ENCODE measurements around the gene NKAIN2.
"Not testable (repeated sequence)": the region's sequence is repeated elsewhere in the genome, so short reads cannot be mapped to it uniquely, and the experiment has no call there.

The NKAIN2 gene

DNA sequence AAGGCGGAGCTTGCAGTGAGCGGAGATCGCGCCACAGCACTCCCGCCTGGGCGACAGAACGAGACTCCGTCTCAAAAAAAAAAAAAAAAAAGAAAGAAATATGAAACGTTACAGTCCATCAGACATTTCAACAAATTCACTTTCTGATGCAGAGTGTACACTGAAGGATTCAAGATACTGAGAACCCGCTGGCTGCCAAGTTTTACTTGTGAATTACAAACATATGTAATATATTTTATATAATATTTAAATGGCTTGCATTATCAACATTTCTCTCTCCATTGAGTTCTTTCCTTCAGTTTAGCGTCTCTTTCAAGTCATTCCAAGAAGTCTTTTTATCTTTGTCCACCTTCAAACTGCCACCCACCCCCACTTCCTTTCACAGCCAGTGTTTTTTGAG is 917.7 kb downstream of the NKAIN2 start:
- DNase-seq = no peak
- Mint-ChIP-seq H3K4me3 (no peak overlapping the region), H3K9me3 (peaks cover 5% of the 10 kb centered on the region), H3K27ac (no peak overlapping the region), H3K27me3 (no peaks in the 10 kb centered on the region), H3K36me3 (ENCODE audit: low read depth) (no peaks in the 10 kb centered on the region), H3K4me1 (ENCODE audit: low read depth) (no peaks in the 10 kb centered on the region)

DNA sequence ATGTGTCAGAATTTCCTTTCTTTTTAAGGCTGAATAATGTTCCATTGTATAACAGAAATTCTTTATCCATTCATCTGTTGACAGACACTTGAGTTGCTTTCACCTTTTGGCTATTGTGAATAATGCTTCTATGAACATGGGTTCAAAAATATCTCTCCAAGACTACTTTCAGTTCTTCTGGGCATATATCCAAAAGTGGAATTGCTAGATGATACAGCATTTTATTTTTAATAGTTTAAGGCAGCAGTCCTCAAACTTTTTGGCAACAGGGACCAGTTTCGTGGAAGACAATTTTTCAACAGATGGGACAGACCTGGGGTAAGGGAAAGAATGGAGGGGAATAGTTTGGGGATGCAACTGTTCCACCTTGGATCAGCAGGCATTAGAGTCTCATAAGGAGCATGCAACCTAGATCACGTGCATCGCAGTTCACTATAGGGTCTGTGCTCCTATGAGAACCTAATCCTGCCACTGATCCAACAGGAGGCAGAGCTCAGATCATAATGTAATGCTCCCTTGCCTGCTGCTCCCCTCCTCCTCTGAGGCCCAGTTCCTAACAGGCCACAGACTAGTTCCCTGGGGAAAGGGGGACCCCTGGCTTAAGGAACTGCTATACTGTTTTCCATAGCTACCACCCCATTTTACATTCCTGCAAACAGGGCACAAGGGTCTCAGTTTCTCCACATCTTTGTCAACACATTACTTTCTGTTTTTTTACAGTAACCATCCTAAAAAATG is 918.6 kb downstream of the NKAIN2 start:
- no peak overlapping the region for H3K27ac Mint-ChIP-seq
- no peak overlapping the region for H3K4me3 Mint-ChIP-seq
- H3K9me3 Mint-ChIP-seq = peaks cover 5% of the 10 kb centered on the region
- H3K27me3 Mint-ChIP-seq = no peaks in the 10 kb centered on the region
- no peaks in the 10 kb centered on the region for H3K36me3 Mint-ChIP-seq (ENCODE audit: low read depth)
- DNase-seq = no peak
- H3K4me1 Mint-ChIP-seq (ENCODE audit: low read depth) = no peaks in the 10 kb centered on the region

DNA sequence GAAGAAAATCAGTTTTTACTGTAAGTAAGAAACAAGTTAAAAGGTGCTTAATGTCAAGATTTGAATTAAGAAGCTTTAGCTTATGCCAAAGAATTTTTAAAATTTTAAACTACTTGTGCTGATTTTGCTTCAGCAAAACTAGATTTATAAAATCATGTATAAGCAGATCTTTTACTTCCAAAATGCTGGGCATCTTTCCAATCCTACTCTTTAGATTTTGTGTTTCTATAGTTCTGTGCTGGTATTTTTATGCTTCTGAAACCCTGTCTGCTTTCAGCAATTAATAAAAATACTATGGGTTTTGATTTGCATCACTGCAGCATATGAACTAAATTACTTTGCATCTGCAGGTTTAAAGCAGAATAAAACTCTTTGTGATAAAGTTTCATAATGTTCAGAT is 920.0 kb downstream of the NKAIN2 start:
- H3K27me3 Mint-ChIP-seq = no peaks in the 10 kb centered on the region
- no peak overlapping the region for H3K27ac Mint-ChIP-seq
- no peak for DNase-seq
- no peaks in the 10 kb centered on the region for H3K36me3 Mint-ChIP-seq (ENCODE audit: low read depth)
- H3K4me1 Mint-ChIP-seq (ENCODE audit: low read depth) = no peaks in the 10 kb centered on the region
- H3K4me3 Mint-ChIP-seq = no peak overlapping the region
- H3K9me3 Mint-ChIP-seq = peaks cover 5% of the 10 kb centered on the region

DNA sequence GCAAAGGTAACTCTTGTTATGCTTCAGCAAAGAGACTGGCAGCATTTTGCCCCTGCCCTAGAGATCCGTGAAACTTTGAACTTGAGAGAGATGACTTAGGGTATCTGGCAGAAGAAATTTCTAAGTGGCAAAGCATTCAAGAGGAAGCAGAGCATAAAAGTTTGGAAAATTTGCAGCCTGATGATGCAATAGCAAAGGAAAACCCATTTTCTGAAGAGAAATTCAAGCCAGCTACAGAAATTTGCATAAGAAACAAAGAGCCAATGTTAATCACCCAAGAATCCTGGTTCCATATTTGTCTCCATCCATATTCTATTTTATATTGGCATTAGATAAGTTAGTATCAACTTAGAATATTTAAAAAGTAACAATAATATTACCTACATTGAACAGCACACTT is 934.1 kb downstream of the NKAIN2 start:
- H3K4me1 Mint-ChIP-seq (ENCODE audit: low read depth); DNase-seq; H3K27me3 Mint-ChIP-seq; H3K27ac Mint-ChIP-seq; H3K4me3 Mint-ChIP-seq; H3K36me3 Mint-ChIP-seq (ENCODE audit: low read depth); H3K9me3 Mint-ChIP-seq: not testable (repeated sequence)

DNA sequence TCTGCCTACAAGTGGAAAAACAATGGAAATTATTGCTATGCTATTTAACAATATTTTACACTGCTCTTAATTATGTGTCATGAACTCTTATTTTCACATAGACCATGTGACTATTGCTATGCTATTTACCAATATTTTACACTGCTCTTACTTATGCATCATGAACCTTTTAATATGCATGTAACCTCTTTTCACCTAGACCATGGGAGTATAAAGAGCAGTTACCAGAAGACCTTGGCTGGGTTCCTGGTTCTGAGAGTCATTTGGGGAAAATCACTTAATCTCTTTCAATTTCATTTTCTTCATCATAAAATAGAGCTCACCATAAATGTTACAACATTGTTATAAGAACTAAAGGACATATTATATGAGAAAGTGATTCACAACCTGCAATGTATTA is 934.8 kb downstream of the NKAIN2 start:
- H3K9me3 Mint-ChIP-seq = no peaks in the 10 kb centered on the region

DNA sequence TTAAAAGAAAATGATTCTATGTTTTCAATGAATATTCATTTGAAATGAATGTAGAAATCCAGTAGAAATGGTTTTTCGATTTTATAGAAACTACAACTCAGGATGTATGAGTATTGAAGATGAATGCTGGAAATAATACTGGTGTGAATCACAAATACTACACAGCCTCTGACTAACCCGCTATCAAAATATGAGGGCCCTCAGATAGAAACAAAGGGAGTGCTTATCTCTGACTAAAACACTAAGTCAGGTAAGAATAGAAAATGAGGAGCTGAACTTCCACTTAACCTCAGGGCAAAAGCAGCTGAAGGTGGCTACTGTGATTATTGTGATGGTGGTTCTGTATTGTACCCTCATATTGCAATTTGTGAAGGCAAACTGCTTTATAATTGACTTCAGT is 937.7 kb downstream of the NKAIN2 start:
- no peak overlapping the region for H3K27ac Mint-ChIP-seq
- no peak overlapping the region for H3K4me3 Mint-ChIP-seq
- no peak for DNase-seq
- no peaks in the 10 kb centered on the region for H3K4me1 Mint-ChIP-seq (ENCODE audit: low read depth)
- no peaks in the 10 kb centered on the region for H3K9me3 Mint-ChIP-seq
- H3K27me3 Mint-ChIP-seq = no peaks in the 10 kb centered on the region
- no peaks in the 10 kb centered on the region for H3K36me3 Mint-ChIP-seq (ENCODE audit: low read depth)

More for the DNA sequence above, 934.8 kb downstream of the NKAIN2 start:
- Mint-ChIP-seq H3K4me1 (ENCODE audit: low read depth) (no peaks in the 10 kb centered on the region), H3K27ac (no peak overlapping the region), H3K36me3 (ENCODE audit: low read depth) (no peaks in the 10 kb centered on the region), H3K4me3 (no peak overlapping the region), H3K27me3 (no peaks in the 10 kb centered on the region)
- DNase-seq = no peak

DNA sequence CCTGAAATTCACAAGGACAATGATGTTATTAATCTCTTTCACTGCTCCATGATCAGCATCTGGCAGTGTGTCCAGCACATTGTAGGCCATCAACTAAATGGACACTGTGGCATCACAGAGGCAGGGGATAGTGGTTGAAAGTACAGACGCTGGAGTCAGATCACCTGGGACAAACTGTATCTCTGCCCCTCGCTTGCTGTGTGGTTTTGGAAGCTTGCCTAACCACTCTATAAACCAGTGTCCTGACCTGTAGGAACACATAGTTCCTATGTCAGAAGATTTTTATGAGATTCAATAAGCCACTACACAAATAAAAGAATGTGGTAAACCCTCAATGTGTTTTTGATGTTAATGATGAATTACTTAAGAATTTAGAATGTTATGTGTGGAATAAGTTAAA is 939.3 kb downstream of the NKAIN2 start:
- H3K4me1 Mint-ChIP-seq (ENCODE audit: low read depth) = no peaks in the 10 kb centered on the region
- no peaks in the 10 kb centered on the region for H3K27me3 Mint-ChIP-seq
- DNase-seq = no peak
- H3K27ac Mint-ChIP-seq = no peak overlapping the region
- no peak overlapping the region for H3K4me3 Mint-ChIP-seq
- H3K36me3 Mint-ChIP-seq (ENCODE audit: low read depth) = no peaks in the 10 kb centered on the region
- no peaks in the 10 kb centered on the region for H3K9me3 Mint-ChIP-seq

DNA sequence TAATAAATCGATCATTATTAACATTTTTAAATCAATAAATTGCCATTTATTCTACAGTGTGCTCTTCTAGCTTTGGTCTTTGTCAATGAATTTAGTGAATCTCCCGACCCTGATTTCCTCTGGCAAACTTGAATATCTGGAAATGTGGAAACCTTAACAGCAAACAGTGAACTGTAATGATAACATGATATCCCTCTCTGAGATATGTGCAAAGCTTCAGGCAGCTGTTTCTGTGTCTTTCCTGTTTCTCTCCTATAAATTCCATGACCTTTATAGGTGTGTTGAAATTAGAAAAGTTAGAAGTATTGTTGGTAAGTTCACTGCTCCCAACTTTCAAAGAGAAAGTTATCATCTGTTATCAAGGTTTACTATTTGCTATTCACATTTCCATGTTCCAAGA is 939.8 kb downstream of the NKAIN2 start:
- no peak for DNase-seq
- no peaks in the 10 kb centered on the region for H3K4me1 Mint-ChIP-seq (ENCODE audit: low read depth)
- no peaks in the 10 kb centered on the region for H3K27me3 Mint-ChIP-seq
- H3K27ac Mint-ChIP-seq = no peak overlapping the region
- no peaks in the 10 kb centered on the region for H3K36me3 Mint-ChIP-seq (ENCODE audit: low read depth)
- no peaks in the 10 kb centered on the region for H3K9me3 Mint-ChIP-seq
- no peak overlapping the region for H3K4me3 Mint-ChIP-seq

DNA sequence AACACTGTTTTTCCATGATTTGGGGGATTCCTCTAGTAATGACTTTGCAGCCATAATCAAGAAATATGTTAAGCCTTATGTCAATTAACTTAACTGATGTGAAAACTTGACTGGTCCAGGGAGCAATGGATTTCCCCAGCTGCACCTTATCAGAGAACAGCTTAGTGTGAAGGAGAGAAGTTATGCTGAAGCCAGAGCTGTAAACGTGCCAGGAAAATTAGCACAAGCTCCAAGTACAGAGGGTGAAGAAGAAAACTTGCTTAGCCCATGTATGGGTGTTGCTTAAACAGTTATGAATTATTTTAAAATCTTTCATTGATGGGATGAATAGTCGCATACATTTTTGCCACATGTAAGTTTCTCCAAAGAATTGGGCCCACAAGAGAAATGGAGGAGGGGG is 943.7 kb downstream of the NKAIN2 start:
- Mint-ChIP-seq H3K27ac (no peak overlapping the region), H3K36me3 (ENCODE audit: low read depth) (no peaks in the 10 kb centered on the region), H3K4me1 (ENCODE audit: low read depth) (no peaks in the 10 kb centered on the region), H3K27me3 (no peaks in the 10 kb centered on the region), H3K9me3 (no peaks in the 10 kb centered on the region), H3K4me3 (no peak overlapping the region)
- DNase-seq = no peak

DNA sequence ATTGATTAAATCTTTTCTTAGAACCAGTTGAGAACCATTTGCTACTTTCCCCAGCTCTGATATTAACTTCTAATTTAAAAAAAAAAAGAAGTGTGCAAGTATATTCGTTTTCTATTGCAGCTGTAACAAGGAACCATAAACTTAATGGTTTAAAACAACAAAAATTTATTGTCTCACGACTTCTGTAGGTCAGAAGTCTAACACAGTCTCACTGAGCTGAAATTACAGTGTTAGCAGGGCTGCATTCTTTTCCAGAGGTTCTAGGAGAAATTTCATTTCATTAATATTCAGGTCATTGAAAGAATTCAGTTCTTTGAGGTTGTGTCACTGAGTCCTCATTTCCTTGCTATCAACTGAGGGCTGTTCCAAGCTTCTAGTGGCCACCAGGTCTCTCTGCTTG is 945.1 kb downstream of the NKAIN2 start:
- H3K36me3 Mint-ChIP-seq (ENCODE audit: low read depth) = no peaks in the 10 kb centered on the region
- H3K27ac Mint-ChIP-seq = no peak overlapping the region
- no peaks in the 10 kb centered on the region for H3K4me1 Mint-ChIP-seq (ENCODE audit: low read depth)
- H3K4me3 Mint-ChIP-seq = no peak overlapping the region
- H3K9me3 Mint-ChIP-seq = no peaks in the 10 kb centered on the region
- no peak for DNase-seq
- H3K27me3 Mint-ChIP-seq = no peaks in the 10 kb centered on the region

DNA sequence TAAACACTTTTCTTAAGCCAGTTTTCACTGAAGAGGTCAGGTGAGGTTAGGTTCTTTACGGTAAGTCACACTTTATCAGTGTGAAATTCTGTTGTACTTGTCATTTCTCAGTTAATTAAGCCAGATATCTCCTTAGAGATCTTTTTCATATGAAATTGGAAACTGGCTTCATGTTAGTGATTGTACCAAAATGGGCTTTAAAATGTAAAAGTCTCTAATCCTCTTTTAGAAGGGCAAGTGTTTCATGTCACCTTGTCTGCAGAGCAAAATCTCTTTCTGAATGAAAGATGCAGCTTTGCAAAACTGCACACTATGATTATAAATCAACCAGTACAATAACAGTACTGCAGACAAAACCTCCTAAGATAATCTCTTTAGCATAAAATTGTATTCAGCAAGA is 949.3 kb downstream of the NKAIN2 start:
- DNase-seq = no peak
- Mint-ChIP-seq H3K9me3 (no peaks in the 10 kb centered on the region), H3K27ac (no peak overlapping the region), H3K27me3 (no peaks in the 10 kb centered on the region), H3K36me3 (ENCODE audit: low read depth) (no peaks in the 10 kb centered on the region), H3K4me1 (ENCODE audit: low read depth) (no peaks in the 10 kb centered on the region), H3K4me3 (no peak overlapping the region)

DNA sequence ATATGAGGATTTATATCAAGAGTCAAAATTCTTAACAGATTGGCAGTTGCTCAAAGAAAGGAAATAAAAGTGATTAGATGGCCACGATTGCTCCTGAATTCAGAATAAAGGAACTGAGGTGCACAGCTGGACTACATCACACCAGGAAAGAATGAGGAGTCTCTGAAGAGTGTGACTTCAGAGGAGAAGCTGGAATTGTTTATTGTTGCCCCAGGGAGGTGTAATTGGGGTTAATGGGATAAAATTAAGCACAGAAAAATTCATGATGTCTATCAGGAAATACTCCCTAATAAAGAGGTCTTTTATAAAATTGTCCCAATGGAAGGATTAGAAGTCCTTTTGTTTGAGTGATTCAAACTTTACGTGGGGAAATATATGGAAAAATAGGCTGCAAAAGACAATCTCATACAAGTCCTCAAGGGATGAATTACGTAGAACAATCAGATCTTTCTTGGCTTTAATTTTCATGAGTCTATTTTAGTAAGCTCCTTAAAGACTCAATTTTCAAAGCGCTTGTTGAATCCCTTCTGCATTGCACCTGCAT is 950.0 kb downstream of the NKAIN2 start:
- H3K9me3 Mint-ChIP-seq = no peaks in the 10 kb centered on the region
- H3K4me3 Mint-ChIP-seq = no peak overlapping the region
- DNase-seq = no peak
- H3K4me1 Mint-ChIP-seq (ENCODE audit: low read depth) = no peaks in the 10 kb centered on the region
- H3K36me3 Mint-ChIP-seq (ENCODE audit: low read depth) = no peaks in the 10 kb centered on the region
- no peaks in the 10 kb centered on the region for H3K27me3 Mint-ChIP-seq
- H3K27ac Mint-ChIP-seq = no peak overlapping the region

DNA sequence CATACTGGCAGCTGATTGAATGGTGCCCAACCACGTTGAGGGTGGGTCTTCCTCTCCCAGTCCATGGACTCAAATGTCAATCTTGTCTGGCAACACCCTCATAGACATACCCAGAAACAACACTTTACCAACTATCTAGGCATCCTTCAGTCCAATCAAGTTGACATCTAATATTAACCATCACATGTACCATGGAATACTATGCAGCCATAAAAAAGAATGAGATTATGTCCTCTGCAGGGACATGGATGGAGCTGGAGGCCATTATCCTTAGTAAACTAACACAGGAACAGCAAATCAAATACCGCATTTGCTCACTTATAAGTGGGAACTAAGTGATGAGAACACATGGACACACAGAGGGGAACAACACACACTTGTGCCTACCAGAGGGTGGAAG is 951.7 kb downstream of the NKAIN2 start:
- H3K36me3 Mint-ChIP-seq (ENCODE audit: low read depth) = no peaks in the 10 kb centered on the region
- no peak for DNase-seq
- no peaks in the 10 kb centered on the region for H3K9me3 Mint-ChIP-seq
- H3K4me1 Mint-ChIP-seq (ENCODE audit: low read depth) = no peaks in the 10 kb centered on the region
- H3K27me3 Mint-ChIP-seq = no peaks in the 10 kb centered on the region
- no peak overlapping the region for H3K27ac Mint-ChIP-seq
- H3K4me3 Mint-ChIP-seq = no peak overlapping the region

DNA sequence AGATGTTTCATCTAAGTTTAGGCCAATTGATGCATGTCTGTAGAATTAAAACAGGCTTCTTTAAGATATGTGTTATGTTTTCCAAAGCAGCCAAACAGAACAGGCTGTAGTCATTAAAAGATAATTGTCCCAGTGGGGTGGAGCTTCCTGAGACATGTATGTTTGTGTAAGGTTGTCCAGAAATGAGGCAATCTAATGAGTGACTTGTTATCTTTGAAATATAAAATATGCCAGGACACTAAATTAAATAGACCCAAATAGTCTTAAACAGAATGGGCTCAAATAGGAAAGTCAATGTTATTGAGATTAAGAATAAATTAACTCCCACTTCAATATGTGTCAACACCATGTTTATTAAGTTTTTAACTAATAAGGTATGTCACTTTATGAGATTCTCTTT is 953.9 kb downstream of the NKAIN2 start:
- no peak for DNase-seq
- Mint-ChIP-seq H3K4me3 (no peak overlapping the region), H3K9me3 (no peaks in the 10 kb centered on the region), H3K27me3 (no peaks in the 10 kb centered on the region), H3K4me1 (ENCODE audit: low read depth) (no peaks in the 10 kb centered on the region), H3K27ac (no peak overlapping the region), H3K36me3 (ENCODE audit: low read depth) (no peaks in the 10 kb centered on the region)

DNA sequence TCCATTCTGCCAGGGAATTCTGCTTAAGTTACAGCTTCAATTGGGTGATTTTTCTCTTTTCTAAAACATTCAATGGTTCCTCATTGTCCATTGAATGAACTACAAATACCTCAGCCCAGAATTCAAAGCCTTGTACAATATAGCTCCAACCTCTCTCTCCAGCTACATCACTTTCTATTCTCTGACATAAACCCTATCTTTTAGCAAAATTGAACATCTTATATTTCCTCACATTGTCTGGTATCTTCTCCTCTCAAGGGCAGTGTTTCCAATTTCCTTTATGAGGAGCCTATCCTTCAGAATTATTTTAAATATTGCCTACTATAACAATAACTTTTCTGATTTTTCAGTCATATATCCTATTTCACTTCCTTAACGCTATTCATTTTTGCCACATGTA is 955.0 kb downstream of the NKAIN2 start:
- no peaks in the 10 kb centered on the region for H3K9me3 Mint-ChIP-seq
- H3K36me3 Mint-ChIP-seq (ENCODE audit: low read depth) = no peaks in the 10 kb centered on the region
- no peaks in the 10 kb centered on the region for H3K4me1 Mint-ChIP-seq (ENCODE audit: low read depth)

DNA sequence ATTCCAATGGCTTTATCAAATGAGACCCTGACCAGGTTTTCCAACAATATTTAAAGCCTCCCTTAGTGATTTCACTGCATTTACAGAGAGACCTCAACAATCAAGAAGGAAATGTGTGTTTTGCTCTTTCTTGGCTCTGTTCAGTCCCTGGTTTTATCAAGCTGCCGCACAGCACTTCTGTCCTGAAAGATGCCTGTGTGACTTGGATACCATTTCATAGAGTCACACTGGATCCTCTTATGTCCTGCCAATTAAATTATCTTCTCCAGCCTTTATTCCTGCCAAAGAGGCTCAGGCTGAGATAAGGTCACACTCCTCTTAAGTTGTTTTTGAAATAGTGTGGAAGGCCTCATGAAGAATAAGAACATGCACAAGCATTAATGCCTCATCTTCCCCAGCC is 961.6 kb downstream of the NKAIN2 start:
- Mint-ChIP-seq H3K36me3 (ENCODE audit: low read depth) (no peaks in the 10 kb centered on the region), H3K27ac (no peak overlapping the region), H3K4me1 (ENCODE audit: low read depth) (no peaks in the 10 kb centered on the region), H3K9me3 (no peaks in the 10 kb centered on the region), H3K27me3 (no peaks in the 10 kb centered on the region), H3K4me3 (no peak overlapping the region)
- DNase-seq = no peak

More for the DNA sequence above, 955.0 kb downstream of the NKAIN2 start:
- Mint-ChIP-seq H3K27ac (no peak overlapping the region), H3K4me3 (no peak overlapping the region), H3K27me3 (no peaks in the 10 kb centered on the region)
- no peak for DNase-seq
